Esophagus squamous epithelium (tissue), 5 donors: ENCODE data around the gene SPOCK1. TPM values are rescaled to one million over a fixed set of nuclear protein-coding genes. Genes with fewer than 3 reads are reported as not detected.

Experiments used
- DNase-seq: peaks from one replicate; lab custom pipeline; 2025; lab: John Stamatoyannopoulos, UW
- H3K27ac ChIP-seq, 4 donors: fragments of 200-600 bp; sonication (generic); one replicate each; pipeline ENCODE4 v1.5.1; 2016 to 2019; ENCODE audit warnings: mild to moderate bottlenecking in 1 of 4
- H3K27me3 ChIP-seq, 4 donors: fragments of 200-600 bp; sonication (generic); 1 replicate in 3 of 4; 2 replicates in 1 of 4; pipeline versions ENCODE4 v1.5.1 to v1.6.0; 2017 to 2021; ENCODE audit warnings: antibody characterized with exemption in 1 of 4
- H3K36me3 ChIP-seq, 3 donors: fragments of 200-600 bp; sonication (generic); one replicate each; pipeline ENCODE4 v1.5.1; 2016 to 2019
- H3K4me1 ChIP-seq, 3 donors: fragments of 200-600 bp; sonication (generic); one replicate each; pipeline ENCODE4 v1.5.1; 2017 to 2019
- H3K4me3 ChIP-seq, 4 donors: fragments of 200-600 bp; sonication (generic); 1 replicate in 3 of 4; 2 replicates in 1 of 4; pipeline ENCODE4 v1.5.1; 2016 to 2019; ENCODE audit warnings: mild to moderate bottlenecking in 2 of 4, moderate library complexity in 1 of 4
- H3K9me3 ChIP-seq, 3 donors: fragments of 200-600 bp; sonication (generic); one replicate each; pipeline ENCODE4 v1.5.1; 2016 to 2019
- POLR2A ChIP-seq, 4 donors: fragments of 450-650 bp; IDR thresholded peaks; one replicate each; pipeline ENCODE4 v1.6.1; 2017; ENCODE audit warnings: antibody characterized with exemption in 4 of 4, mild to moderate bottlenecking in 4 of 4, moderate library complexity in 3 of 4
- WGBS, 2 donors: methylation state at CpG; one replicate each; pipeline ENCODE4 v1.1.5; 2018; 5-methylcytosine and 5-hydroxymethylcytosine counted together
- intact Hi-C: fragments of 100-400 bp; cut with DNase I; formaldehyde crosslinking; loops from one replicate; pipeline ENCODE4 v1.15.0; 2022
- total RNA-seq, 4 donors: library from RNA; depleted of rRNA; stranded (reverse); fragments of >200 nt; gene quantifications; one replicate each; pipeline ENCODE4 v1.1.0, GENCODE V29; 2016
- TF ChIP-seq, protein P1 (sequence below), 6 experiments: fragments of 450-650 bp in 4 of 6; fragments of 200-600 bp in 2 of 6; sonication (generic) in 2 of 6; IDR thresholded peaks; one replicate each; pipeline ENCODE4 v1.5.1; 2016 to 2019; ENCODE audit warnings: antibody characterized with exemption in 6 of 6, mild to moderate bottlenecking in 4 of 6, moderate library complexity in 4 of 6
- donor health status: DM: yes; HTN: yes; CAD: no.

The SPOCK1 gene
- total RNA-seq, 4 donors from 2014 or later, result 0.99 to 21.9 (median 8.1) TPM

- WGBS, 2 donors, result 83 to 92% methylated on average over 4 of the region's 4 CpGs
- TF ChIP-seq, protein P1, sequence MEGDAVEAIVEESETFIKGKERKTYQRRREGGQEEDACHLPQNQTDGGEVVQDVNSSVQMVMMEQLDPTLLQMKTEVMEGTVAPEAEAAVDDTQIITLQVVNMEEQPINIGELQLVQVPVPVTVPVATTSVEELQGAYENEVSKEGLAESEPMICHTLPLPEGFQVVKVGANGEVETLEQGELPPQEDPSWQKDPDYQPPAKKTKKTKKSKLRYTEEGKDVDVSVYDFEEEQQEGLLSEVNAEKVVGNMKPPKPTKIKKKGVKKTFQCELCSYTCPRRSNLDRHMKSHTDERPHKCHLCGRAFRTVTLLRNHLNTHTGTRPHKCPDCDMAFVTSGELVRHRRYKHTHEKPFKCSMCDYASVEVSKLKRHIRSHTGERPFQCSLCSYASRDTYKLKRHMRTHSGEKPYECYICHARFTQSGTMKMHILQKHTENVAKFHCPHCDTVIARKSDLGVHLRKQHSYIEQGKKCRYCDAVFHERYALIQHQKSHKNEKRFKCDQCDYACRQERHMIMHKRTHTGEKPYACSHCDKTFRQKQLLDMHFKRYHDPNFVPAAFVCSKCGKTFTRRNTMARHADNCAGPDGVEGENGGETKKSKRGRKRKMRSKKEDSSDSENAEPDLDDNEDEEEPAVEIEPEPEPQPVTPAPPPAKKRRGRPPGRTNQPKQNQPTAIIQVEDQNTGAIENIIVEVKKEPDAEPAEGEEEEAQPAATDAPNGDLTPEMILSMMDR (IDR thresholded peaks at IDR 0.05), result no peak
- no peak for TF ChIP-seq POLR2A (IDR thresholded peaks at IDR 0.05)
- peaks cover 0 to 3% (median 0%) of the 10 kb centered on the region in 3 donors for H3K4me1 ChIP-seq
Observed at GRCh38 chr5:137085206-137085605, 413.9 kb downstream of the SPOCK1 start.

DNA sequence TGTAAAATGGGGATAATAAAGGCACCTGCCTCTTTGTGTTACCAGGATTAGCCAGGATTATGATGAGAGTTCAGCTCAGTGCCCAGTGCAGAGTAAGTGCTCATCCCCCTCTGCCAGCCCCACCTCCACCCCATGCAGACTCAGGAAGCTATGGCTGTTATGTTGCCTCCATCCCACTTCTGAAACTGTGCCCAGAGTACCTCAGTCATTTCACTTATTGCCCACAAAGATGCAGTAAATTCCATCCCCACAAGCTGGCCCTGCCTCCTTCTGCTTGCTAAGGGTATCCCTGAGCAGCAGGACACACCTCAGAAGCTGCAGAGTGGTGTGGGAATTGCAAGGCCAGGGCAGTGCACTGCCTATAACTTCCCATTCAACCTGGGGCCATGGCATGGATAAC, 415.1 kb downstream of the SPOCK1 start:
- H3K27me3 ChIP-seq, result peaks cover 0 to 14% (median 0%) of the 10 kb centered on the region in 4 donors
- H3K36me3 ChIP-seq, result no peaks in the 10 kb centered on the region
- no peaks in the 10 kb centered on the region for H3K4me1 ChIP-seq
- no peak overlapping the region for H3K4me3 ChIP-seq
- intact Hi-C loops, result no loop called here
- no peak overlapping the region for H3K27ac ChIP-seq
- DNase-seq, result no peak
- H3K9me3 ChIP-seq, result no peaks in the 10 kb centered on the region
- no peak for TF ChIP-seq POLR2A (IDR thresholded peaks at IDR 0.05)

More at GRCh38 chr5:137085206-137085605, 413.9 kb downstream of the SPOCK1 start:
- no peak overlapping the region for H3K4me3 ChIP-seq
- DNase-seq, result no peak
- peaks cover 0 to 14% (median 0%) of the 10 kb centered on the region in 4 donors for H3K27me3 ChIP-seq
- no peaks in the 10 kb centered on the region for H3K9me3 ChIP-seq
- intact Hi-C loops, result no loop called here
- H3K27ac ChIP-seq, result no peak overlapping the region
- H3K36me3 ChIP-seq, result no peaks in the 10 kb centered on the region

DNA sequence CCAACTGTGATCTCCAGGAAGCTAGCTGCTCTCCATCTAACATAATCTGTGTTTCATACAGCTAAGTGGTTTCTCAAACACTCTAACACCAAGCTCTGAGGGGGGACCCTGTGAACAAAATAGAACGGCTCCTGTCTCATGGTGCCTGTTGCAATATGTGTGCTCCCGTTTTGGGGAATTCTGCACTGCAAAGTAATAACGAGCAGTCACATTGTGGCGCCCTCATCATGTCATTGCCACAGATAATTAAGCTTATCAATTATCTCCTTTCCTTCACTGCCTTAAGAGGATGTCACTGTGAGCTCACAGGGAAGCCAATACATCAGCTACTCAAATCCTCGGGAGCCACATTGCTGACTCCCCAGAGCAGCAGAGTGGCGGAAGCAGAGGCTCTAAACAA, 416.2 kb downstream of the SPOCK1 start:
- no peak overlapping the region for H3K27ac ChIP-seq
- peaks cover 0 to 14% (median 0%) of the 10 kb centered on the region in 4 donors for H3K27me3 ChIP-seq
- TF ChIP-seq, protein P1 (IDR thresholded peaks at IDR 0.05), result no peak
- no peak for TF ChIP-seq POLR2A (IDR thresholded peaks at IDR 0.05)
- H3K4me1 ChIP-seq, result no peaks in the 10 kb centered on the region
- H3K4me3 ChIP-seq, result no peak overlapping the region
- no peaks in the 10 kb centered on the region for H3K9me3 ChIP-seq
- no peaks in the 10 kb centered on the region for H3K36me3 ChIP-seq
- intact Hi-C loops, result no loop called here
- no peak for DNase-seq
- 86 to 92% methylated on average over 6 of the region's 6 CpGs for WGBS, 2 donors

DNA sequence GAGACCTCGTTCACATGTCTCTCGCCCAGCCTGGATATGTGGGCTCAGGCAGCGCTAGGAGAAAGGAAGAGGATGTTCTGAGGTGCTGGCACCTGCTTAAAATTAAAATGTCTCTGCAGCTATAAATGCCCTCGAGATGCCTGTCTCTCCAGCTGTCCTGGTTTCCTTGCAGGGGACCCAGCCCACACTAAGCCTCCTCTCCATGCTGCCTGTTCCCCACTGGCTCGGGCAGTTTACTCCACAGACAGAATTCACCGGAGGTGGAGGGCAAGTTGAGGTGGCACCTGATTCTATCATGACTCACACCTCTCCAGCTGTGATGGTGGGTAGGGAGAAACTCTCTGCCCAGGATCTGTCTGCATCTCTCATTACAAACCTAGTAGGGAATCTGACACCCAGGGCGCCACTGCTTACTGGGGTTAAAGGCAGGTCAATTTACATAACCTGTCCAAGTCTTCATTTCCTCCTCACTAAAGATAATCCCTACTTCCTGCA, 420.9 kb downstream of the SPOCK1 start:
- DNase-seq, result no peak
- Histone ChIP-seq H3K27ac (no peak overlapping the region), H3K4me3 (no peak overlapping the region), H3K4me1 (peaks cover 0 to under 1% (median 0%) of the 10 kb centered on the region in 3 donors), H3K27me3 (peaks cover 0 to 4% (median 0%) of the 10 kb centered on the region in 4 donors), H3K9me3 (no peaks in the 10 kb centered on the region), H3K36me3 (no peaks in the 10 kb centered on the region)
- TF ChIP-seq POLR2A (IDR thresholded peaks at IDR 0.05), result no peak
- TF ChIP-seq, protein P1 (IDR thresholded peaks at IDR 0.05), result no peak
- 33 to 36% methylated on average over 7 of the region's 7 CpGs for WGBS, 2 donors
- intact Hi-C loops, result no loop called here

DNA sequence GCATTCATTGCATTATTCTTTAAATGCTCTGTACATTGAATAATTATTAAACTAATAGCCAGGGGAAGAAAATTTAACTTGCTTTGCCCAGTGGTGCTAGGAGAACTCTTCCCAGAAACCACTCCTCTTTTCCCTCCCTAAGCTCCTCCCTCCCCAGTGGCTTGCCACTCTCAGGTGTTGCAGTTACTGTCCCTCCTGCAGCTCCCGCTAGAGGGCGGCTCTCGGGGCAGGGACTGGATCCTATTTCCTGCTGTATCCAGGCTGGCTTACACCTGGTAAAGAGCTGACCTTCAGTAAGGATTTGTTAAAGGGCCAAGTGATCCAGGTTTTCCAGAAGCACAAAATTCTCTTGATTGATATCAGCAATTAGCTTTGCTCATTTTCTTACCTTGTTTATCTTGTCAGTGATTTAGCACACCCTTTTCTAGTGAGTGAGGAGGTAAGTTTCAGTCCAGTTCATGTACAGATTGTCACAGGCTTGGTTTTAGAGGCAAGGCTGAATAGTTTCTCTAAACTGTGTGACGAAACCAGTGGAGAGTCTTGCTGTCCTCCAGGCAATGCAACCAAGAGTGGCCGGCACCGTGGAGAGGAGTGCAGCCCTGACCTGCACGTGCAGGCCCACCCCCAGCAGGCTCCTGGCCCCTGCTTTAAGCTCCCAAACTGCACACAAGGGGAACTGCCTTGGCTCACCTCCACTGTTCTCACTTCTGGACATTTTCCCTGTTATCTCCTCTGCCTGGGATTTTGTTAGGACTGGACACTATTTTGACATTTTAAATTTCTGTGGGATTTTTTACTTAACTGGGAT, 423.8 kb downstream of the SPOCK1 start:
- Histone ChIP-seq H3K4me3 (no peak overlapping the region), H3K9me3 (no peaks in the 10 kb centered on the region), H3K36me3 (no peaks in the 10 kb centered on the region), H3K4me1 (peaks cover 0 to 24% (median 0%) of the 10 kb centered on the region in 3 donors), H3K27me3 (no peaks in the 10 kb centered on the region), H3K27ac (no peak overlapping the region)
- 56 to 58% methylated on average over 7 of the region's 7 CpGs for WGBS, 2 donors
- DNase-seq, result no peak
- intact Hi-C loops, result no loop called here
- TF ChIP-seq, protein P1 (IDR thresholded peaks at IDR 0.05), result peak in 5 of 6 experiments; percentile 40 to 82 (median 59)
- no peak for TF ChIP-seq POLR2A (IDR thresholded peaks at IDR 0.05)
